Uterus (tissue), 2 donors: ENCODE data around the gene ATP13A2.

Experiments
- POLR2A ChIP-seq, 2 donors: fragments of 450-650 bp; IDR thresholded peaks; one replicate each; pipeline ENCODE4 v1.6.1; 2016; ENCODE audit warnings: antibody characterized with exemption in 2 of 2, mild to moderate bottlenecking in 1 of 2, moderate library complexity in 1 of 2
- TF ChIP-seq, protein P1 (sequence below), 4 experiments: fragments of 200-600 bp in 2 of 4; fragments of 450-650 bp in 2 of 4; sonication (generic) in 2 of 4; IDR thresholded peaks; one replicate each; pipeline ENCODE4 v1.5.1; 2016 to 2019; ENCODE audit warnings: antibody characterized with exemption in 4 of 4, mild to moderate bottlenecking in 2 of 4, moderate library complexity in 1 of 4

DNA sequence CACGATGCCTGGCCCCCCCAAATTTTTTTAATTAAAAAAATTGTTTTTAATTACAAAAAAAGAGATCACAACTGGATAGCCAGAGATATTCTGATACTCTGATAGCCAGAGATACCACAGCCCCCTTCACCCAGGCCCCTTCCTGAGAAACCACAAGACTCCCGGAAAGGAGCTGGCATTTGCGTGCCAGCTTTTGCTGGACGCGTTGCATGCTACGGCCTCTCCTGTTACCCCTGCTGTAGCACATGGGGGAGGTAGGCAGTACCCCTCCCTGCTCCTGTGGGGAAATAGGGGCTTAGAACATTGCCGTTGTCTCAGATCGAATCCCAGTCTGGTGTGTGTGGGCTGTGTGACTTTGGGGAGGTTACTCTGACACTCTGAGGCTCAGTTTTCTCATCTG, 54.0 kb downstream of the ATP13A2 start:
- TF ChIP-seq, protein P1, sequence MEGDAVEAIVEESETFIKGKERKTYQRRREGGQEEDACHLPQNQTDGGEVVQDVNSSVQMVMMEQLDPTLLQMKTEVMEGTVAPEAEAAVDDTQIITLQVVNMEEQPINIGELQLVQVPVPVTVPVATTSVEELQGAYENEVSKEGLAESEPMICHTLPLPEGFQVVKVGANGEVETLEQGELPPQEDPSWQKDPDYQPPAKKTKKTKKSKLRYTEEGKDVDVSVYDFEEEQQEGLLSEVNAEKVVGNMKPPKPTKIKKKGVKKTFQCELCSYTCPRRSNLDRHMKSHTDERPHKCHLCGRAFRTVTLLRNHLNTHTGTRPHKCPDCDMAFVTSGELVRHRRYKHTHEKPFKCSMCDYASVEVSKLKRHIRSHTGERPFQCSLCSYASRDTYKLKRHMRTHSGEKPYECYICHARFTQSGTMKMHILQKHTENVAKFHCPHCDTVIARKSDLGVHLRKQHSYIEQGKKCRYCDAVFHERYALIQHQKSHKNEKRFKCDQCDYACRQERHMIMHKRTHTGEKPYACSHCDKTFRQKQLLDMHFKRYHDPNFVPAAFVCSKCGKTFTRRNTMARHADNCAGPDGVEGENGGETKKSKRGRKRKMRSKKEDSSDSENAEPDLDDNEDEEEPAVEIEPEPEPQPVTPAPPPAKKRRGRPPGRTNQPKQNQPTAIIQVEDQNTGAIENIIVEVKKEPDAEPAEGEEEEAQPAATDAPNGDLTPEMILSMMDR (IDR thresholded peaks at IDR 0.05): no peak
- TF ChIP-seq POLR2A (IDR thresholded peaks at IDR 0.05): no peak
